GM21367 (cell line): ENCODE data around the gene TAS2R39.

Source experiments
- ATAC-seq: cut with Tn5 transposase; IDR thresholded peaks from one replicate; pipeline ENCODE4 v1.9.1; 2021; ENCODE audit not compliant: unreplicated experiment

Gene TAS2R39

GRCh38 chr7:143214789-143215679, 31.8 kb downstream of the TAS2R39 start:
- ATAC-seq: peak; percentile 90

- ATAC-seq: no peak
Measured at GRCh38 chr7:143216151-143216550, 32.9 kb downstream of the TAS2R39 start.

- ATAC-seq: no peak
Measured at GRCh38 chr7:143216686-143217085, 33.5 kb downstream of the TAS2R39 start.

GRCh38 chr7:143217806-143218205, 34.6 kb downstream of the TAS2R39 start:
- no peak for ATAC-seq

GRCh38 chr7:143221286-143221685, 38.1 kb downstream of the TAS2R39 start:
- ATAC-seq: no peak

GRCh38 chr7:143221737-143222136, 38.5 kb downstream of the TAS2R39 start, which contains the start of gene TAS2R40:
Gene TAS2R40 (plus strand): TSS chr7:143222037. CDS start chr7:143222079, 42 bp downstream.
- ATAC-seq: no peak

- no peak for ATAC-seq
Measured at GRCh38 chr7:143222782-143223181, 39.6 kb downstream of the TAS2R39 start.

GRCh38 chr7:143223784-143224183, 40.6 kb downstream of the TAS2R39 start:
- no peak for ATAC-seq

- no peak for ATAC-seq
Measured at GRCh38 chr7:143225047-143225446, 41.8 kb downstream of the TAS2R39 start.

- no peak for ATAC-seq
Measured at GRCh38 chr7:143227806-143228205, 44.6 kb downstream of the TAS2R39 start.

- ATAC-seq: no peak
Measured at GRCh38 chr7:143229054-143229790, 46.0 kb downstream of the TAS2R39 start.

- ATAC-seq: no peak
Measured at GRCh38 chr7:143230602-143231457, 47.6 kb downstream of the TAS2R39 start.
